Heart right ventricle (tissue), 16 donors: ENCODE measurements around the gene PLCD3. TPM values are rescaled to one million over a fixed set of nuclear protein-coding genes. Genes with fewer than 3 reads are reported as not detected.

Experiments used
- ATAC-seq, 8 donors: fragments of 200-7000 bp; cut with Tn5 transposase; one replicate each; pipeline ENCODE4 v1.9.1; 2020; ENCODE audit warnings: mild to moderate bottlenecking in 8 of 8, moderate library complexity in 8 of 8, moderate number of reproducible peaks in 1 of 8
- DNase-seq, 2 donors: peaks; one replicate each; pipeline ENCODE4 v3.0.0-alpha.2; 2020
- H3K27ac ChIP-seq, 10 donors: fragments of 200-600 bp; sonication (generic) in 2 of 10; one replicate each; pipeline versions ENCODE4 v1.5.0 to v1.8.0; 2020 to 2022; ENCODE audit warnings: mild to moderate bottlenecking in 3 of 10
- H3K27me3 ChIP-seq, 7 donors: fragments of 200-600 bp; one replicate each; pipeline ENCODE4 v1.8.0; 2021 to 2022; ENCODE audit warnings: mild to moderate bottlenecking in 2 of 7
- H3K36me3 ChIP-seq, 9 donors: fragments of 200-600 bp; sonication (generic) in 1 of 9; one replicate each; pipeline versions ENCODE4 v1.5.0 to v1.8.0; 2020 to 2022; ENCODE audit warnings: mild to moderate bottlenecking in 2 of 9
- H3K4me1 ChIP-seq, 9 donors: fragments of 200-600 bp; sonication (generic) in 1 of 9; one replicate each; pipeline versions ENCODE4 v1.5.0 to v1.8.0; 2020 to 2022; ENCODE audit warnings: mild to moderate bottlenecking in 4 of 9
- H3K4me3 ChIP-seq, 10 donors: fragments of 200-600 bp; sonication (generic) in 2 of 10; one replicate each; pipeline versions ENCODE4 v1.5.0 to v1.8.0; 2020 to 2022; ENCODE audit warnings: mild to moderate bottlenecking in 7 of 10, moderate library complexity in 2 of 10
- H3K9me3 ChIP-seq, 11 donors: fragments of 200-600 bp in 10 of 11; sonication (generic) in 2 of 11; one replicate each; pipeline versions ENCODE4 v1.5.0 to v1.8.0; 2013 to 2022; ENCODE audit warnings: mild to moderate bottlenecking in 2 of 11, control low read depth in 1 of 11, moderate library complexity in 1 of 11
- WGBS, 2 donors: extraction: QIAGEN DNeasy Blood & Tissue Kit; methylation state at CpG; one replicate each; pipeline ENCODE4 v1.1.7; 2013; ENCODE audit warnings: inconsistent platforms in 1 of 2; 5-methylcytosine and 5-hydroxymethylcytosine counted together
- intact Hi-C, 10 donors: fragments of 100-400 bp; cut with DNase I; formaldehyde crosslinking; loops; one replicate each; pipeline versions ENCODE4 v1.11.1 to v1.14.2; 2022
- polyA plus RNA-seq, 2 donors: library from polyadenylated mRNA; stranded (reverse); fragments of 200-250 nt; gene quantifications; one replicate each; pipeline ENCODE4 v1.2.3, GENCODE V29; 2013
- total RNA-seq, 10 donors: library from RNA; stranded (reverse); fragmentation: NEBNext Ultra II Directional in 3 of 10; extraction: Animal tissue kit (Norgen Biotek cat#: 25700) in 3 of 10; gene quantifications; one replicate each; pipeline versions ENCODE4 v1.2.1 to v1.2.4, GENCODE V29; 2021 to 2023
- TF ChIP-seq, protein P1 (sequence below), 9 donors: fragments of 200-600 bp; sonication (generic) in 2 of 9; IDR thresholded peaks; one replicate each; pipeline versions ENCODE4 v1.5.0 to v1.8.0; 2021 to 2022; ENCODE audit warnings: antibody characterized with exemption in 9 of 9, mild to moderate bottlenecking in 5 of 9, moderate library complexity in 1 of 9
- donor health status: Arrhythmogenic right ventricular cardiomyopathy.
- donor health status: ischemic (EF 13 %, LVEDD 7.1; RV severe dilation, severe dysfunction).
- donor health status: healthy with polysubstance abuse.
- donor health status: DM: no; HTN: yes; CAD: no.
- donor health status: DM: no; HTN: no; CAD: no.
- donor health status: ischemic (EF 25% LVEDD 6.9; RV normal size, moderate dysfunction).
- donor health status: ischemic (EF 25% LVEDD 5.7; RV mildly dilated, moderate dysfunction).
- donor health status: healthy.
- donor health status: DM: yes; HTN: yes; CAD: no.
- donor health status: Ischemic cardiomyopathy.
- donor health status: ischemic (EF 35%, LVEDD 5.7; RV mildly dilated, moderate dysfunction).
- donor health status: nonischemic (EF 11% LVEDD 7.7; RV severe dilation, severe dysfunction).
- donor health status: DM: yes; HTN: yes; CAD: no.
- donor health status: PGD.
- donor health status: ischemic (EF 29% LVEDD 5.4; RV normal size, mild dysfunction).
- donor health status: nonischemic (EF 23%, LVEDD 6.1; RV moderate dilation, normal function).

PLCD3 gene
- total and polyA plus RNA-seq, 12 donors = 44.6 to 188 (median 112) TPM

DNA sequence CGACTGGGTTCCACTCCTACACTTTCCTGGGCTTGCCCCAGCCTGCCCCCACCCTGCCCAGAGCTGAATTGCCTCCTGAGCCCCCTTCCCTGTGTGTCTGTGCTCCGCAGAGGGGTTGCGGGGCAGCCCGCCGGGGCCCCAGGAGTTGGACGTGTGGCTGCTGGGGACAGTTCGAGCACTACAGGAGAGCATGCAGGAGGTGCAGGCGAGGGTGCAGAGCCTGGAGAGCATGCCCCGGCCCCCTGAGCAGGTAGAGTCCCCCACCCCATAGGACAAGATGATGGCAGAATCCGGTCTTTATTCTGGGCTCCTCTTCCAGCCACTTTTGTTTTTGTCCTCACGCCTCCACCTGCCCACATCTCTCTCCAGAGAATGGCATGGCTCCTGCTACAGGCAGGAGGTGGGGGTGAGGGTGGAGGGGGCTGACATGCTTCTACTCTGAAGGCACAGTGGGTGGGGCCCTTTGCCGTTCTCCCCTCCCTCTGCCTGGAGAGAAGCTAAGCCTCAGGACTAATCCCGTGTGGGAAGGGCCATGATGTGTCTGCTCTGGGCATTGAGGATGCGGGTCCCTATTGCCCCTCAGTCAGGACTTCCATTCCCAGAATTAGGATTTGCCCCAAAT is 6.7 kb upstream of the PLCD3 start:
- 86 to 87% methylated on average over 14 of the region's 14 CpGs for WGBS, 2 donors
- Histone ChIP-seq H3K4me3 (no peak overlapping the region), H3K27ac (no peak overlapping the region), H3K27me3 (no peaks in the 10 kb centered on the region), H3K4me1 (peaks cover 11 to 29% (median 23%) of the 10 kb centered on the region in 9 donors), H3K36me3 (peaks cover 0 to 28% (median 0%) of the 10 kb centered on the region in 9 donors), H3K9me3 (no peaks in the 10 kb centered on the region)
- DNase-seq = no peak
- TF ChIP-seq, protein P1, sequence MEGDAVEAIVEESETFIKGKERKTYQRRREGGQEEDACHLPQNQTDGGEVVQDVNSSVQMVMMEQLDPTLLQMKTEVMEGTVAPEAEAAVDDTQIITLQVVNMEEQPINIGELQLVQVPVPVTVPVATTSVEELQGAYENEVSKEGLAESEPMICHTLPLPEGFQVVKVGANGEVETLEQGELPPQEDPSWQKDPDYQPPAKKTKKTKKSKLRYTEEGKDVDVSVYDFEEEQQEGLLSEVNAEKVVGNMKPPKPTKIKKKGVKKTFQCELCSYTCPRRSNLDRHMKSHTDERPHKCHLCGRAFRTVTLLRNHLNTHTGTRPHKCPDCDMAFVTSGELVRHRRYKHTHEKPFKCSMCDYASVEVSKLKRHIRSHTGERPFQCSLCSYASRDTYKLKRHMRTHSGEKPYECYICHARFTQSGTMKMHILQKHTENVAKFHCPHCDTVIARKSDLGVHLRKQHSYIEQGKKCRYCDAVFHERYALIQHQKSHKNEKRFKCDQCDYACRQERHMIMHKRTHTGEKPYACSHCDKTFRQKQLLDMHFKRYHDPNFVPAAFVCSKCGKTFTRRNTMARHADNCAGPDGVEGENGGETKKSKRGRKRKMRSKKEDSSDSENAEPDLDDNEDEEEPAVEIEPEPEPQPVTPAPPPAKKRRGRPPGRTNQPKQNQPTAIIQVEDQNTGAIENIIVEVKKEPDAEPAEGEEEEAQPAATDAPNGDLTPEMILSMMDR (IDR thresholded peaks at IDR 0.05) = no peak
- no peak for ATAC-seq
- intact Hi-C loops = loop anchor here in 4 of 10 donors (2.0 to 10.0 kb wide), 3 partner anchors 56 to 246 kb away; no protein-coding TSS in a partner anchor

DNA sequence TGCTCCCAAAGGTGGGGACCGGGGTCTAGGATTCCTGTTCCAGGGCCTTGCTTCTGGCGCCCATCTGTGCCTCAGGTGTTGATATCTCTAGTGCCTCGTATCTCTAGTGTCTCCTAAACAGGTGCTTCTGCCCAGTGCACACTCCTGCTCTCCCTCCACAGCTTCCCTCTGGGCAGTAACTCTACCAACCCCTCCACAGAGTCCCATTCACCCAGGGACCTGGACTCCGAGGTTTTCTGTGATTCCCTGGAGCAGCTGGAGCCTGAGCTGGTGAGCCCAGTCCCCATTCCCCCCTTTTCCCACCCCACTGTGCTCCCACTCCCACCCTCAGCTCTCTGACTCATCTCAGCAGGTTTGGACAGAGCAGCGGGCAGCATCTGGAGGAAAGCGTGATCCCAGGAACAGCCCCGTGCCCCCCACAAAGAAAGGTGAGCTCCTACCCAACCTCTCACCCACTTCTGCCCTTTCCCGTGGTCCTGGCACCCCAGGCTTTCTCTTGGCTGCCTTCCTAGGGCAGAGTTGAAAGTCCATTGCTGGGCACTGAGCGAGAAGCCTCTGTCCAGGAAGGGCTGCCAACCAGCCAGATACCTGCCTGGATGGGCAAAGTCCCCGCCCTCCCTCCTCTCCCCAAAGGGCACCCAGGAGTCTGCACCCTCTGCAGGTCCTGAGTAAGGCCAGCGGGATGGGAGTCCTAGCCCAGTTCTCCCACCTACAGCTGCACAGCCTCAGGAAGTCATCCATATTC is 5.4 kb upstream of the PLCD3 start:
- no peak overlapping the region for H3K27ac ChIP-seq
- H3K36me3 ChIP-seq = peaks cover 0 to 28% (median 0%) of the 10 kb centered on the region in 9 donors
- no peaks in the 10 kb centered on the region for H3K27me3 ChIP-seq
- intact Hi-C loops = loop anchor here in 4 of 10 donors (2.0 to 10.0 kb wide), 3 partner anchors 57 to 247 kb away; no protein-coding TSS in a partner anchor
- H3K4me3 ChIP-seq = no peak overlapping the region
- TF ChIP-seq, protein P1 (IDR thresholded peaks at IDR 0.05) = no peak
- peaks cover 8 to 24% (median 17%) of the 10 kb centered on the region in 9 donors for H3K4me1 ChIP-seq
- H3K9me3 ChIP-seq = no peaks in the 10 kb centered on the region
- ATAC-seq = no peak
- DNase-seq = no peak
- WGBS, 2 donors = 89 to 90% methylated on average over 11 of the region's 11 CpGs

DNA sequence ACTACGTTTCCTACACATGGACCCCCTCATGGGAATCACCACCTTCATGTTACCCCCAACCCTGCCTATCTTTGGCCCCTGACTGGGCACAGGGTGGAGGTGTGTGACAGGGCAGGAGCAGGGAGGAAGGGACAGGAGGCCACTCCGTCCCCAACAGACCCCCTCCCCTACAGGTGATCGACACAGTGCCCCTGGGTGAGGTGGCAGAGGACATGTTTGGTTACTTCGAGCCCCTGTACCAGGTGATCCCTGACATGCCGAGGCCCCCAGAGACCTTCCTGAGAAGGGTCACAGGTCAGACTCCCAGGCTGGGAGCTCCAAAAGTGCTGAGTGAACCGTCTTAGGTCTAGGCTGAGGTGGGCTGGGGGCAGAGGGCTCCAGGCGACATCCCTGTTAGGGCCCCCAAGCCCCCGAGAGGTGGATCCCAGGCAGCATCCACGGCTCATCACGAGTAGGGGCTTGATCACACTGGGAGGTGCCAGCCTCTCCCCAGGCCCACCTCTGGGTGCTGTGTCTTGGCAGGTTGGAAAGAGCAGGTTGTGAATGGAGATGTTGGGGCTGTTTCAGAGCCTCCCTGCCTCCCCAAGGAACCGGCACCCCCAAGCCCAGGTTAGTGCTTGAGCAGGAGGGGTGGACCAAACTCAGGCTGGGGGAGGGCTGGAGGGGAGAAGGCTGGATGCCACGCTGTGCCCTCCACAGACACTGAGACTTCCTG is 4.7 kb upstream of the PLCD3 start:
- Histone ChIP-seq H3K27me3 (no peaks in the 10 kb centered on the region), H3K27ac (no peak overlapping the region), H3K4me3 (no peak overlapping the region), H3K9me3 (no peaks in the 10 kb centered on the region), H3K36me3 (peaks cover 0 to 28% (median 0%) of the 10 kb centered on the region in 9 donors), H3K4me1 (peaks cover 8 to 25% (median 20%) of the 10 kb centered on the region in 9 donors)
- 89 to 95% methylated on average over 12 of the region's 12 CpGs for WGBS, 2 donors
- no peak for ATAC-seq
- DNase-seq = no peak
- intact Hi-C loops = loop anchor here in 3 of 10 donors (5.0 to 10.0 kb wide), 2 partner anchors 60 to 248 kb away; no protein-coding TSS in a partner anchor
- TF ChIP-seq, protein P1 (IDR thresholded peaks at IDR 0.05) = no peak
